ENCODE data around the gene DISP2.

DNA sequence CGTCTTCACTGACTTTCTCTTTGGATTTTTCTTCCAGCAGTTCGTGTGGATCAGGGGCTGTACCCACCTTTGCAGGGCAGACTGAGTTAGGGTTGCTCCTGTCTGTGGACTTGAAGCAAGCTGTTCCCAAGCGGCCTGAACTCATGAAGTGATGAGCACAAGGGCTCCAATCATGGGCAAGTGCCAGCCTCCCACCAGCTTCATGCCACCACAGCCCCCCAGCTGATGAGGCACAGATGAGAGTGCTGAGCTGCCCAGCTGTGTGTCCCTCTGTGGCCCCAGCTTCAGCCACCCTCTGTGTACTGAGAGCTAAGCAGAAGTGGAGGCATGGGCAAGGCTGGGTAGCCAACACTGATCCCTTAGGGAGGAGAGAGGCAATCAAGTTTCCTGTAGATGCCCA is 47.0 kb upstream of the DISP2 start:
- no peak for TF ChIP-seq EZH2phosphoT487 (conservative IDR thresholded peaks at IDR 0.05; ENCODE audit: low read length)
- TF ChIP-seq, protein P1, sequence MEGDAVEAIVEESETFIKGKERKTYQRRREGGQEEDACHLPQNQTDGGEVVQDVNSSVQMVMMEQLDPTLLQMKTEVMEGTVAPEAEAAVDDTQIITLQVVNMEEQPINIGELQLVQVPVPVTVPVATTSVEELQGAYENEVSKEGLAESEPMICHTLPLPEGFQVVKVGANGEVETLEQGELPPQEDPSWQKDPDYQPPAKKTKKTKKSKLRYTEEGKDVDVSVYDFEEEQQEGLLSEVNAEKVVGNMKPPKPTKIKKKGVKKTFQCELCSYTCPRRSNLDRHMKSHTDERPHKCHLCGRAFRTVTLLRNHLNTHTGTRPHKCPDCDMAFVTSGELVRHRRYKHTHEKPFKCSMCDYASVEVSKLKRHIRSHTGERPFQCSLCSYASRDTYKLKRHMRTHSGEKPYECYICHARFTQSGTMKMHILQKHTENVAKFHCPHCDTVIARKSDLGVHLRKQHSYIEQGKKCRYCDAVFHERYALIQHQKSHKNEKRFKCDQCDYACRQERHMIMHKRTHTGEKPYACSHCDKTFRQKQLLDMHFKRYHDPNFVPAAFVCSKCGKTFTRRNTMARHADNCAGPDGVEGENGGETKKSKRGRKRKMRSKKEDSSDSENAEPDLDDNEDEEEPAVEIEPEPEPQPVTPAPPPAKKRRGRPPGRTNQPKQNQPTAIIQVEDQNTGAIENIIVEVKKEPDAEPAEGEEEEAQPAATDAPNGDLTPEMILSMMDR (IDR thresholded peaks at IDR 0.05; ENCODE audit: insufficient read depth, low read length, poor library complexity, severe bottlenecking): no peak
